ENCODE measurements around the gene NLGN4X.

DNA sequence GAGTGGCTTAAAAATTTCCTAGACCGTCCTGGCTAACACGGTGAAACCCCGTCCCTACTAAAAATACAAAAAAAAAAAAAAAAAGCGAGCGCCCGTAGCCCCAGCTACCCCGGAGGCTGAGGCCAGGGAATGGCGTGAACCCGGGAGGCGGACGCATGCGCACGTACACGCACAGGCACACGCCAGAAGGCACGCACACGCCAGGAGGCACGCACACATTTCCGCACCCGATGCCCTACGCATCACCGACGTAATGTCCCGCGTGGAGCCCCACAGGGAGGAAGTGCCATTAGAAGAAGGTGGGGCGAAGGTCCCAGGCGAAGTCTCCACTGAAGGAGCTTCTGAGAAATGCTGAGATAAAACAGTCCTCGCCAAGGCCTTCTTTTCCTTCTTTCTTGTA is 41.4 kb downstream of the NLGN4X start:
- TF ChIP-seq, protein P1, sequence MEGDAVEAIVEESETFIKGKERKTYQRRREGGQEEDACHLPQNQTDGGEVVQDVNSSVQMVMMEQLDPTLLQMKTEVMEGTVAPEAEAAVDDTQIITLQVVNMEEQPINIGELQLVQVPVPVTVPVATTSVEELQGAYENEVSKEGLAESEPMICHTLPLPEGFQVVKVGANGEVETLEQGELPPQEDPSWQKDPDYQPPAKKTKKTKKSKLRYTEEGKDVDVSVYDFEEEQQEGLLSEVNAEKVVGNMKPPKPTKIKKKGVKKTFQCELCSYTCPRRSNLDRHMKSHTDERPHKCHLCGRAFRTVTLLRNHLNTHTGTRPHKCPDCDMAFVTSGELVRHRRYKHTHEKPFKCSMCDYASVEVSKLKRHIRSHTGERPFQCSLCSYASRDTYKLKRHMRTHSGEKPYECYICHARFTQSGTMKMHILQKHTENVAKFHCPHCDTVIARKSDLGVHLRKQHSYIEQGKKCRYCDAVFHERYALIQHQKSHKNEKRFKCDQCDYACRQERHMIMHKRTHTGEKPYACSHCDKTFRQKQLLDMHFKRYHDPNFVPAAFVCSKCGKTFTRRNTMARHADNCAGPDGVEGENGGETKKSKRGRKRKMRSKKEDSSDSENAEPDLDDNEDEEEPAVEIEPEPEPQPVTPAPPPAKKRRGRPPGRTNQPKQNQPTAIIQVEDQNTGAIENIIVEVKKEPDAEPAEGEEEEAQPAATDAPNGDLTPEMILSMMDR (IDR thresholded peaks at IDR 0.05), result no peak
- TF ChIP-seq, protein P2, sequence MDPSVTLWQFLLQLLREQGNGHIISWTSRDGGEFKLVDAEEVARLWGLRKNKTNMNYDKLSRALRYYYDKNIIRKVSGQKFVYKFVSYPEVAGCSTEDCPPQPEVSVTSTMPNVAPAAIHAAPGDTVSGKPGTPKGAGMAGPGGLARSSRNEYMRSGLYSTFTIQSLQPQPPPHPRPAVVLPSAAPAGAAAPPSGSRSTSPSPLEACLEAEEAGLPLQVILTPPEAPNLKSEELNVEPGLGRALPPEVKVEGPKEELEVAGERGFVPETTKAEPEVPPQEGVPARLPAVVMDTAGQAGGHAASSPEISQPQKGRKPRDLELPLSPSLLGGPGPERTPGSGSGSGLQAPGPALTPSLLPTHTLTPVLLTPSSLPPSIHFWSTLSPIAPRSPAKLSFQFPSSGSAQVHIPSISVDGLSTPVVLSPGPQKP (IDR thresholded peaks at IDR 0.05; ENCODE audit: low read depth, low read length), result no peak
- TF ChIP-seq MYC (IDR thresholded peaks at IDR 0.05; ENCODE audit: borderline replicate concordance, low read length), result no peak
- TF ChIP-seq, protein P3, sequence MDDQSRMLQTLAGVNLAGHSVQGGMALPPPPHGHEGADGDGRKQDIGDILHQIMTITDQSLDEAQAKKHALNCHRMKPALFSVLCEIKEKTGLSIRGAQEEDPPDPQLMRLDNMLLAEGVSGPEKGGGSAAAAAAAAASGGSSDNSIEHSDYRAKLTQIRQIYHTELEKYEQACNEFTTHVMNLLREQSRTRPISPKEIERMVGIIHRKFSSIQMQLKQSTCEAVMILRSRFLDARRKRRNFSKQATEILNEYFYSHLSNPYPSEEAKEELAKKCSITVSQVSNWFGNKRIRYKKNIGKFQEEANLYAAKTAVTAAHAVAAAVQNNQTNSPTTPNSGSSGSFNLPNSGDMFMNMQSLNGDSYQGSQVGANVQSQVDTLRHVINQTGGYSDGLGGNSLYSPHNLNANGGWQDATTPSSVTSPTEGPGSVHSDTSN (IDR thresholded peaks at IDR 0.05), result no peak
- no peak for TF ChIP-seq CHD2 (IDR thresholded peaks at IDR 0.05; ENCODE audit: low read length, partially characterized antibody)
- no peak for TF ChIP-seq SMC3 (IDR thresholded peaks at IDR 0.05)
- no peak for TF ChIP-seq POLR2A (IDR thresholded peaks at IDR 0.05; ENCODE audit: low read length)
